Effector memory CD4-positive, alpha-beta T cell (primary cell): ENCODE measurements around the gene NAV2.

Source experiments
- DNase-seq, 3 donors: peaks; one replicate each; pipeline ENCODE4 v3.0.0-alpha.2; 2020
- H3K27ac ChIP-seq: 2 replicates; pipeline ENCODE4 v1.7.0; 2013; ENCODE audit warnings: mild to moderate bottlenecking, low read length, moderate library complexity; ENCODE audit not compliant: insufficient read depth, poor library complexity, severe bottlenecking
- H3K27me3 ChIP-seq: replicated peaks from 2 replicates; pipeline ENCODE4 v1.7.0; 2013; ENCODE audit warnings: mild to moderate bottlenecking, low read length; ENCODE audit not compliant: insufficient read depth, control insufficient read depth, poor library complexity, severe bottlenecking
- H3K36me3 ChIP-seq: 2 replicates; pipeline ENCODE4 v1.7.0; 2013; ENCODE audit warnings: mild to moderate bottlenecking, low read length, moderate library complexity; ENCODE audit not compliant: control insufficient read depth, insufficient read depth
- H3K4me1 ChIP-seq: 2 replicates; pipeline ENCODE4 v1.7.0; 2013; ENCODE audit warnings: low read length, mild to moderate bottlenecking; ENCODE audit not compliant: control insufficient read depth, insufficient read depth, poor library complexity, severe bottlenecking
- H3K4me3 ChIP-seq: 2 replicates; pipeline ENCODE4 v1.7.0; 2013; ENCODE audit warnings: low read length, low read depth, mild to moderate bottlenecking; ENCODE audit not compliant: insufficient read depth, poor library complexity, severe bottlenecking
- H3K9me3 ChIP-seq: 2 replicates; pipeline ENCODE4 v1.7.0; 2013; ENCODE audit warnings: mild to moderate bottlenecking, low read length, moderate library complexity; ENCODE audit not compliant: control insufficient read depth

Gene NAV2

GRCh38 chr11:19675397-19675796 is 37.2 kb upstream of the NAV2 start:
- no peaks in the 10 kb centered on the region for H3K36me3 ChIP-seq
- no peaks in the 10 kb centered on the region for H3K4me1 ChIP-seq

GRCh38 chr11:19676475-19677380 is 35.9 kb upstream of the NAV2 start:
- no peaks in the 10 kb centered on the region for H3K27me3 ChIP-seq
- H3K27ac ChIP-seq = no peak overlapping the region
- H3K9me3 ChIP-seq = no peaks in the 10 kb centered on the region
- no peak for DNase-seq
- no peak overlapping the region for H3K4me3 ChIP-seq
- no peaks in the 10 kb centered on the region for H3K4me1 ChIP-seq
- H3K36me3 ChIP-seq = no peaks in the 10 kb centered on the region

More at GRCh38 chr11:19675397-19675796, 37.2 kb upstream of the NAV2 start:
- Histone ChIP-seq H3K27me3 (no peaks in the 10 kb centered on the region), H3K4me3 (no peak overlapping the region), H3K27ac (no peak overlapping the region), H3K9me3 (no peaks in the 10 kb centered on the region)
- no peak for DNase-seq

- H3K4me3 ChIP-seq = no peak overlapping the region
- no peaks in the 10 kb centered on the region for H3K4me1 ChIP-seq
- no peaks in the 10 kb centered on the region for H3K9me3 ChIP-seq
- H3K36me3 ChIP-seq = no peaks in the 10 kb centered on the region
- H3K27me3 ChIP-seq = no peaks in the 10 kb centered on the region
- H3K27ac ChIP-seq = no peak overlapping the region
- DNase-seq = no peak
These were observed 35.1 kb upstream of the NAV2 start for GRCh38 chr11:19677381-19678080.

- Histone ChIP-seq H3K36me3 (no peaks in the 10 kb centered on the region), H3K9me3 (no peaks in the 10 kb centered on the region), H3K27ac (no peak overlapping the region), H3K4me1 (no peaks in the 10 kb centered on the region), H3K4me3 (no peak overlapping the region), H3K27me3 (no peaks in the 10 kb centered on the region)
- DNase-seq = no peak
These were observed 32.4 kb upstream of the NAV2 start for GRCh38 chr11:19679952-19680828.

GRCh38 chr11:19680829-19681368 is 31.7 kb upstream of the NAV2 start:
- Histone ChIP-seq H3K4me3 (no peak overlapping the region), H3K27ac (no peak overlapping the region), H3K27me3 (no peaks in the 10 kb centered on the region), H3K36me3 (no peaks in the 10 kb centered on the region), H3K4me1 (no peaks in the 10 kb centered on the region), H3K9me3 (no peaks in the 10 kb centered on the region)
- DNase-seq = no peak

- no peak for DNase-seq
- H3K4me1 ChIP-seq = no peaks in the 10 kb centered on the region
- H3K4me3 ChIP-seq = no peak overlapping the region
- no peaks in the 10 kb centered on the region for H3K27me3 ChIP-seq
- no peak overlapping the region for H3K27ac ChIP-seq
- no peaks in the 10 kb centered on the region for H3K9me3 ChIP-seq
- no peaks in the 10 kb centered on the region for H3K36me3 ChIP-seq
These were observed 29.4 kb upstream of the NAV2 start for GRCh38 chr11:19683141-19683805.

- H3K27me3 ChIP-seq = no peaks in the 10 kb centered on the region
- no peaks in the 10 kb centered on the region for H3K9me3 ChIP-seq
- DNase-seq = no peak
- H3K4me3 ChIP-seq = no peak overlapping the region
- no peak overlapping the region for H3K27ac ChIP-seq
- H3K36me3 ChIP-seq = no peaks in the 10 kb centered on the region
- H3K4me1 ChIP-seq = no peaks in the 10 kb centered on the region
These were observed 28.7 kb upstream of the NAV2 start for GRCh38 chr11:19683862-19684491.

GRCh38 chr11:19686234-19686633 is 26.4 kb upstream of the NAV2 start:
- Histone ChIP-seq H3K36me3 (no peaks in the 10 kb centered on the region), H3K9me3 (no peaks in the 10 kb centered on the region), H3K4me3 (no peak overlapping the region), H3K27ac (no peak overlapping the region), H3K4me1 (no peaks in the 10 kb centered on the region), H3K27me3 (no peaks in the 10 kb centered on the region)
- DNase-seq = no peak

- DNase-seq = no peak
- Histone ChIP-seq H3K36me3 (no peaks in the 10 kb centered on the region), H3K27me3 (no peaks in the 10 kb centered on the region), H3K27ac (no peak overlapping the region), H3K4me3 (no peak overlapping the region), H3K4me1 (no peaks in the 10 kb centered on the region), H3K9me3 (no peaks in the 10 kb centered on the region)
These were observed 25.2 kb upstream of the NAV2 start for GRCh38 chr11:19687392-19687791.
